Measurements from ENCODE around the gene OSGEP. TPM values are rescaled to one million over a fixed set of nuclear protein-coding genes. Genes with fewer than 3 reads are reported as not detected.
A peak's percentile ranks its signal among the peaks of the same experiment; 100 is the strongest.
"Not testable (repeated sequence)": the region's sequence is repeated elsewhere in the genome, so short reads cannot be mapped to it uniquely, and the experiment has no call there.

The OSGEP gene
- polyA plus RNA-seq, 3 donors, result 19.5 to 26.7 (median 22.4) TPM

- H3K27ac ChIP-seq (ENCODE audit: low read depth, low read length), result no peak overlapping the region
- 52 to 91% (median 81%) methylated on average over 2 of the region's 2 CpGs for WGBS, 3 donors
Observed at GRCh38 chr14:20472536-20473169, 18.0 kb upstream of the OSGEP start.

- no peak overlapping the region for H3K27ac ChIP-seq (ENCODE audit: low read depth, low read length)
- WGBS, 3 donors, result 0 to 2% (median 0%) methylated on average over 2 of the region's 2 CpGs
Observed at GRCh38 chr14:20470603-20470901, 15.9 kb upstream of the OSGEP start.

GRCh38 chr14:20469890-20470602 is 15.4 kb upstream of the OSGEP start:
- WGBS, 3 donors, result 1 to 3% (median 1%) methylated on average over 12 of the region's 12 CpGs

GRCh38 chr14:20469242-20469889 is 14.8 kb upstream of the OSGEP start, which contains the start of gene PNP:
Gene PNP, plus strand, starts transcription at chr14:20469406. Its CDS starts 119 bp downstream, at chr14:20469525.
- H3K27ac ChIP-seq (ENCODE audit: low read depth, low read length), result peak within 1 kb of the TSS; percentile 29
- WGBS, 3 donors, result 0% methylated on average over 40 of the region's 40 CpGs

More at GRCh38 chr14:20469890-20470602, 15.4 kb upstream of the OSGEP start:
- peak overlapping the region; percentile 29 for H3K27ac ChIP-seq (ENCODE audit: low read depth, low read length)

GRCh38 chr14:20468764-20469241 is 14.2 kb upstream of the OSGEP start:
- no peak overlapping the region for H3K27ac ChIP-seq (ENCODE audit: low read depth, low read length)
- WGBS, 3 donors, result 27 to 33% (median 28%) methylated on average over 16 of the region's 16 CpGs

- 0 to 1% (median 1%) methylated on average over 47 to 67 of the region's 67 CpGs for WGBS, 3 donors
Observed at GRCh38 chr14:20461225-20462141, 6.9 kb upstream of the OSGEP start, which contains the start of gene PIP4P1. Gene PIP4P1, minus strand, starts transcription at chr14:20461434. Its CDS starts 109 bp downstream, at chr14:20461325.

GRCh38 chr14:20460458-20461224 is 6.0 kb upstream of the OSGEP start:
- peak overlapping the region; percentile 62 for H3K27ac ChIP-seq (ENCODE audit: low read depth, low read length)
- 5 to 6% (median 5%) methylated on average over 24 to 32 of the region's 32 CpGs for WGBS, 3 donors

More at GRCh38 chr14:20461225-20462141, 6.9 kb upstream of the OSGEP start, which contains the start of gene PIP4P1:
- H3K27ac ChIP-seq (ENCODE audit: low read depth, low read length), result peak within 1 kb of the TSS; percentile 62

- WGBS, 3 donors, result 49 to 58% (median 56%) methylated on average over 8 of the region's 8 CpGs
- H3K27ac ChIP-seq (ENCODE audit: low read depth, low read length), result no peak overlapping the region
Observed at GRCh38 chr14:20458031-20458789, 3.6 kb upstream of the OSGEP start.

- no peak overlapping the region for H3K27ac ChIP-seq (ENCODE audit: low read depth, low read length)
- 49 to 81% (median 49%) methylated on average over 13 of the region's 13 CpGs for WGBS, 3 donors
Observed at GRCh38 chr14:20456971-20457370, 2.4 kb upstream of the OSGEP start.

- 1% methylated on average over 39 of the region's 39 CpGs for WGBS, 3 donors
- peak overlapping the region; percentile 87 for H3K27ac ChIP-seq (ENCODE audit: low read depth, low read length)
Observed at GRCh38 chr14:20455355-20456300, 1.0 kb upstream of the OSGEP start.

GRCh38 chr14:20452831-20453230 is 1.8 kb downstream of the OSGEP start:
- 91 to 93% (median 93%) methylated on average over 8 of the region's 8 CpGs for WGBS, 3 donors
- H3K27ac ChIP-seq (ENCODE audit: low read depth, low read length), result not testable (repeated sequence)

- 96 to 98% (median 98%) methylated on average over 5 of the region's 5 CpGs for WGBS, 3 donors
Observed at GRCh38 chr14:20446889-20447288, 7.7 kb downstream of the OSGEP start.

GRCh38 chr14:20443650-20444049 is 11.0 kb downstream of the OSGEP start:
- 83 to 99% (median 97%) methylated on average over 2 of the region's 4 CpGs for WGBS, 3 donors
- H3K27ac ChIP-seq (ENCODE audit: low read depth, low read length), result not testable (repeated sequence)

More at GRCh38 chr14:20446889-20447288, 7.7 kb downstream of the OSGEP start:
- H3K27ac ChIP-seq (ENCODE audit: low read depth, low read length), result no peak overlapping the region

GRCh38 chr14:20441461-20441860 is 13.2 kb downstream of the OSGEP start:
- WGBS, 3 donors, result 73 to 91% (median 74%) methylated on average over 2 of the region's 2 CpGs
- no peak overlapping the region for H3K27ac ChIP-seq (ENCODE audit: low read depth, low read length)

GRCh38 chr14:20440882-20441281 is 13.7 kb downstream of the OSGEP start:
- 53 to 75% (median 69%) methylated on average over 5 of the region's 5 CpGs for WGBS, 3 donors
- H3K27ac ChIP-seq (ENCODE audit: low read depth, low read length), result no peak overlapping the region

- no peak overlapping the region for H3K27ac ChIP-seq (ENCODE audit: low read depth, low read length)
- WGBS, 3 donors, result 75 to 85% (median 78%) methylated on average over 5 of the region's 5 CpGs
Observed at GRCh38 chr14:20440465-20440864, 14.1 kb downstream of the OSGEP start.

Data from adipose tissue (tissue), 3 donors.